HepG2 (cell line): ENCODE results near the gene ACACB. TPM values are rescaled to one million over a fixed set of nuclear protein-coding genes. Genes with fewer than 3 reads are reported as not detected.

Experiments used
- CCAR2 ChIP-seq: fragments of 200-400 bp; formaldehyde crosslinking; optimal IDR thresholded peaks from 2 replicates; pipeline ENCODE3; 2018; ENCODE audit warnings: low read depth, mild to moderate bottlenecking, low read length, moderate library complexity
- E2F5 ChIP-seq: sonication (generic); formaldehyde crosslinking; conservative IDR thresholded peaks from 2 replicates; pipeline ENCODE4 v1.4.0; 2020; ENCODE audit warnings: missing genetic modification reagents
- GATA4 ChIP-seq: sonication (generic); IDR thresholded peaks from 2 replicates; pipeline ENCODE4 v1.6.1; 2016; ENCODE audit warnings: antibody characterized with exemption, low read depth, borderline replicate concordance
- LBX2 ChIP-seq: sonication (generic); formaldehyde crosslinking; IDR thresholded peaks from 2 replicates; pipeline ENCODE4 v1.5.0; 2020; ENCODE audit warnings: missing genetic modification reagents, mild to moderate bottlenecking, borderline replicate concordance
- SALL2 ChIP-seq: sonication (generic); formaldehyde crosslinking; IDR thresholded peaks from 2 replicates; pipeline ENCODE4 v1.8.1; 2023; ENCODE audit warnings: mild to moderate bottlenecking, missing genetic modification reagents, inconsistent platforms
- ZFP37 ChIP-seq: sonication (generic); formaldehyde crosslinking; IDR thresholded peaks from 2 replicates; pipeline ENCODE4 v1.4.0; 2020; ENCODE audit warnings: missing genetic modification reagents, borderline replicate concordance
- ZFP82 ChIP-seq: sonication (generic); formaldehyde crosslinking; IDR thresholded peaks from 2 replicates; pipeline ENCODE4 v1.5.1; 2020; ENCODE audit warnings: mild to moderate bottlenecking, missing genetic modification reagents, borderline replicate concordance
- ZMYM2 ChIP-seq: sonication (generic); formaldehyde crosslinking; IDR thresholded peaks from 2 replicates; pipeline ENCODE4 v1.8.0; 2022; ENCODE audit warnings: mild to moderate bottlenecking, missing genetic modification reagents
- ZNF264 ChIP-seq: sonication (generic); formaldehyde crosslinking; IDR thresholded peaks from 2 replicates; pipeline ENCODE4 v1.4.0; 2020; ENCODE audit warnings: missing genetic modification reagents
- ZNF33A ChIP-seq: sonication (generic); formaldehyde crosslinking; IDR thresholded peaks from 2 replicates; pipeline ENCODE4 v1.5.1; 2020; ENCODE audit warnings: missing genetic modification reagents, mild to moderate bottlenecking, moderate library complexity, borderline replicate concordance
- polyA plus RNA-seq, 8 experiments: library from polyadenylated mRNA; depleted of rRNA in 3 of 8; stranded (reverse) in 7 of 8; unstranded in 1 of 8; fragments of >200 nt; fragmentation: Illumina TruSeq in 4 of 8; extraction: Trizol in 4 of 8; gene quantifications; 2 replicates each; pipeline versions ENCODE4 v1.2.1 to v1.2.3, GENCODE V29; 2011 to 2016; ENCODE audit warnings: low read depth in 4 of 8, missing spikeins in 1 of 8, mixed read lengths in 1 of 8; ENCODE audit not compliant: insufficient read depth in 1 of 8
- total RNA-seq, 5 experiments: library from RNA; depleted of rRNA; stranded (reverse); fragments of >200 nt; fragmentation: Illumina TruSeq; extraction: Trizol; gene quantifications; 2 replicates each; pipeline ENCODE4 v1.2.3, GENCODE V29; 2016; ENCODE audit warnings: low read depth in 1 of 5
- TF ChIP-seq, protein P1 (sequence below): conservative IDR thresholded peaks from 2 replicates; pipeline ENCODE4 v1.6.1; 2018; ENCODE audit warnings: missing genetic modification reagents
- TF ChIP-seq, protein P2 (sequence below): sonication (generic); formaldehyde crosslinking; IDR thresholded peaks from 2 replicates; pipeline ENCODE4 v1.5.0; 2020; ENCODE audit warnings: missing genetic modification reagents
- TF ChIP-seq, protein P3 (sequence below): sonication (generic); formaldehyde crosslinking; IDR thresholded peaks from 2 replicates; pipeline ENCODE4 v1.4.0; 2020; ENCODE audit warnings: missing genetic modification reagents
- TF ChIP-seq, protein P4 (sequence below): sonication (generic); formaldehyde crosslinking; IDR thresholded peaks from 2 replicates; pipeline ENCODE4 v1.8.1; 2023; ENCODE audit warnings: mild to moderate bottlenecking, missing genetic modification reagents

ACACB gene
- total and polyA plus RNA-seq, 2 of the 13 experiments (the other 11 are each of a cell fraction or from before 2014, with no cell fraction given) = 6.2 to 8.6 TPM

DNA sequence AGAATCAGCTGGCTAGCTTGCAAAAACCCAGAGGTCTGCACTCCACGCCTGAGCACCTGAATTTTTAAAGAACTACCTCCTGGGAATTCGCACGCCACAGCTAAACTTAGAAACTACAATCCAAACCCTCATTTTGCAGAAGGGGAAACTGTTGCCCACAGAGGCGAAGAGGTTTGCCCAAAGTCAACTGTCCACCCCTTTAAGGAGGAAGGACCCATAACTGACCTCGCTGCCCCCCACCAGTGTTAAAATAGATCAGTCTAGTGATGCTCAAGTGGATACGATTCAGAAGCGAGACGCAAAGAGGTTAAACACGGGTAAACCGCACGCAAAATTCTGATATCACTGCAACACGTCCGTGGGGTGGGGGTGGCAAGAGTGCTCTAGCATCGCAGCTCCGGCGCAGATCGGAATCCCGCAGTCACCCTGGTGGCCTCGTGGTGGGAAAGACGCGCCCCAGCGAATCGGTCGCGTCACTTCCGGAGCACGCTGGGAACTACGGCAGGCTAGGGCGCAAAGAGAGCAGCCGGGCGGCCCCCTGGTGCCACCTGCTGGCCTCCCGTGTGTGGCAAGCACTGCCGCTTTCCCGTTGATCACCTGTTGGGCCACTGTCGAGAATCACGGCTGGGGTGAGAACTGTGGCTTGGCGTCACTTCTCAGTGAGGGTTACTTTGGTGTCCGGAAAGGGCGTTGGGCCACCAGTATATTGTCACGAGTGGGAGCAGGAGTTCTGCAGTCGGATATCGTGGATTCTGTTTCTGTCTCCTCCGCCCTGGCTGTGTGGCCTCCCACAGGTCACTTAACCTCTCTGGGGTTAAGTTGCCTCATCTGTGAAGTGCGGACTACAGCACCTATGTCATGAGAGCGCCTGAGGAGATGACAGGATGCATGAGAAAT, 23.1 kb upstream of the ACACB start, which contains the start of gene ALKBH2 (continued):
- TF ChIP-seq, protein P1, sequence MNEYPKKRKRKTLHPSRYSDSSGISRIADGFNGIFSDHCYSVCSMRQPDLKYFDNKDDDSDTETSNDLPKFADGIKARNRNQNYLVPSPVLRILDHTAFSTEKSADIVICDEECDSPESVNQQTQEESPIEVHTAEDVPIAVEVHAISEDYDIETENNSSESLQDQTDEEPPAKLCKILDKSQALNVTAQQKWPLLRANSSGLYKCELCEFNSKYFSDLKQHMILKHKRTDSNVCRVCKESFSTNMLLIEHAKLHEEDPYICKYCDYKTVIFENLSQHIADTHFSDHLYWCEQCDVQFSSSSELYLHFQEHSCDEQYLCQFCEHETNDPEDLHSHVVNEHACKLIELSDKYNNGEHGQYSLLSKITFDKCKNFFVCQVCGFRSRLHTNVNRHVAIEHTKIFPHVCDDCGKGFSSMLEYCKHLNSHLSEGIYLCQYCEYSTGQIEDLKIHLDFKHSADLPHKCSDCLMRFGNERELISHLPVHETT = no peak; the same call in 1 of the 2 replicates
- peak; percentile 90; the same call in 1 of the 2 replicates for TF ChIP-seq ZFP82 (CRISPR knock-in tag)
- peak; percentile 83 for TF ChIP-seq ZMYM2 (CRISPR knock-in tag)
- TF ChIP-seq E2F5 (CRISPR knock-in tag) = no peak
- no peak for TF ChIP-seq ZNF33A
- peak; percentile 93; the same call in 1 of the 2 replicates for TF ChIP-seq SALL2
- TF ChIP-seq ZNF264 (CRISPR knock-in tag) = peak; percentile 88; the same call in 1 of the 2 replicates
- TF ChIP-seq, protein P2, sequence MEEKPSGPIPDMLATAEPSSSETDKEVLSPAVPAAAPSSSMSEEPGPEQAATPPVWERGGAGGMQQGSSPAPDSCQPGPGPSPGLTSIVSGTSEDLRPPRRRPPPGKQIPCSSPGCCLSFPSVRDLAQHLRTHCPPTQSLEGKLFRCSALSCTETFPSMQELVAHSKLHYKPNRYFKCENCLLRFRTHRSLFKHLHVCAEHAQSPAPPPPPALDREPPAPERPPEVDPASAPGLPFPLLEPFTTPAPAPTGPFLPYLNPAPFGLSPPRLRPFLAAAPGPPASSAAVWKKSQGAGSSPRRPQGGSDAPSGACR (CRISPR knock-in tag) = peak; percentile 93
- TF ChIP-seq, protein P3, sequence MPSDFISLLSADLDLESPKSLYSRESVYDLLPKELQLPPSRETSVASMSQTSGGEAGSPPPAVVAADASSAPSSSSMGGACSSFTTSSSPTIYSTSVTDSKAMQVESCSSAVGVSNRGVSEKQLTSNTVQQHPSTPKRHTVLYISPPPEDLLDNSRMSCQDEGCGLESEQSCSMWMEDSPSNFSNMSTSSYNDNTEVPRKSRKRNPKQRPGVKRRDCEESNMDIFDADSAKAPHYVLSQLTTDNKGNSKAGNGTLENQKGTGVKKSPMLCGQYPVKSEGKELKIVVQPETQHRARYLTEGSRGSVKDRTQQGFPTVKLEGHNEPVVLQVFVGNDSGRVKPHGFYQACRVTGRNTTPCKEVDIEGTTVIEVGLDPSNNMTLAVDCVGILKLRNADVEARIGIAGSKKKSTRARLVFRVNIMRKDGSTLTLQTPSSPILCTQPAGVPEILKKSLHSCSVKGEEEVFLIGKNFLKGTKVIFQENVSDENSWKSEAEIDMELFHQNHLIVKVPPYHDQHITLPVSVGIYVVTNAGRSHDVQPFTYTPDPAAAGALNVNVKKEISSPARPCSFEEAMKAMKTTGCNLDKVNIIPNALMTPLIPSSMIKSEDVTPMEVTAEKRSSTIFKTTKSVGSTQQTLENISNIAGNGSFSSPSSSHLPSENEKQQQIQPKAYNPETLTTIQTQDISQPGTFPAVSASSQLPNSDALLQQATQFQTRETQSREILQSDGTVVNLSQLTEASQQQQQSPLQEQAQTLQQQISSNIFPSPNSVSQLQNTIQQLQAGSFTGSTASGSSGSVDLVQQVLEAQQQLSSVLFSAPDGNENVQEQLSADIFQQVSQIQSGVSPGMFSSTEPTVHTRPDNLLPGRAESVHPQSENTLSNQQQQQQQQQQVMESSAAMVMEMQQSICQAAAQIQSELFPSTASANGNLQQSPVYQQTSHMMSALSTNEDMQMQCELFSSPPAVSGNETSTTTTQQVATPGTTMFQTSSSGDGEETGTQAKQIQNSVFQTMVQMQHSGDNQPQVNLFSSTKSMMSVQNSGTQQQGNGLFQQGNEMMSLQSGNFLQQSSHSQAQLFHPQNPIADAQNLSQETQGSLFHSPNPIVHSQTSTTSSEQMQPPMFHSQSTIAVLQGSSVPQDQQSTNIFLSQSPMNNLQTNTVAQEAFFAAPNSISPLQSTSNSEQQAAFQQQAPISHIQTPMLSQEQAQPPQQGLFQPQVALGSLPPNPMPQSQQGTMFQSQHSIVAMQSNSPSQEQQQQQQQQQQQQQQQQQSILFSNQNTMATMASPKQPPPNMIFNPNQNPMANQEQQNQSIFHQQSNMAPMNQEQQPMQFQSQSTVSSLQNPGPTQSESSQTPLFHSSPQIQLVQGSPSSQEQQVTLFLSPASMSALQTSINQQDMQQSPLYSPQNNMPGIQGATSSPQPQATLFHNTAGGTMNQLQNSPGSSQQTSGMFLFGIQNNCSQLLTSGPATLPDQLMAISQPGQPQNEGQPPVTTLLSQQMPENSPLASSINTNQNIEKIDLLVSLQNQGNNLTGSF (CRISPR knock-in tag) = peak; percentile 74; the same call in 1 of the 2 replicates
- no peak for TF ChIP-seq GATA4
- TF ChIP-seq, protein P4, sequence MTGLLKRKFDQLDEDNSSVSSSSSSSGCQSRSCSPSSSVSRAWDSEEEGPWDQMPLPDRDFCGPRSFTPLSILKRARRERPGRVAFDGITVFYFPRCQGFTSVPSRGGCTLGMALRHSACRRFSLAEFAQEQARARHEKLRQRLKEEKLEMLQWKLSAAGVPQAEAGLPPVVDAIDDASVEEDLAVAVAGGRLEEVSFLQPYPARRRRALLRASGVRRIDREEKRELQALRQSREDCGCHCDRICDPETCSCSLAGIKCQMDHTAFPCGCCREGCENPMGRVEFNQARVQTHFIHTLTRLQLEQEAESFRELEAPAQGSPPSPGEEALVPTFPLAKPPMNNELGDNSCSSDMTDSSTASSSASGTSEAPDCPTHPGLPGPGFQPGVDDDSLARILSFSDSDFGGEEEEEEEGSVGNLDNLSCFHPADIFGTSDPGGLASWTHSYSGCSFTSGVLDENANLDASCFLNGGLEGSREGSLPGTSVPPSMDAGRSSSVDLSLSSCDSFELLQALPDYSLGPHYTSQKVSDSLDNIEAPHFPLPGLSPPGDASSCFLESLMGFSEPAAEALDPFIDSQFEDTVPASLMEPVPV (CRISPR knock-in tag) = peak; percentile 96
- TF ChIP-seq ZFP37 (CRISPR knock-in tag) = peak; percentile 85; the same call in 1 of the 2 replicates
- TF ChIP-seq CCAR2 = no peak
- peak; percentile 74; the same call in 1 of the 2 replicates for TF ChIP-seq LBX2 (CRISPR knock-in tag)
